ENCODE measurements around the gene MACROH2A2.

DNA sequence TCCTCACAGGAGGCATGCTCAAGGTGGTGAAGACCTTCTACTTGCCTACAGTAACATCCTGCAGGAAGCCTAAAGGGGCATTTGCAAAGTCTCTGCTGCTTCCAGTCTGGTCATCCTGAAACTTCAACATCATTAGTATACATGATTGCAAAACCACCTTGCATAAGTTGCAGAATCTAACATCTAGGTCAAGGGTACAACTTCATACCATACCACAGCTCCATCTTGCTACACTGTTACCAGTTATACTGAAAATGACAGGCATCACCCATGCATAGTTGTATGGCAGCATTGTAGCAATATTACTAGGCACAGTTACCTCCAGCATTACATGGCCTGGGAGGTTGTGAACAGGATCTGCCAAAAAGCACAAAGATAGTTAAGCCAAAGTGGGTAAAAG, 13.7 kb upstream of the MACROH2A2 start:
- TF ChIP-seq EZH2phosphoT487 (IDR thresholded peaks at IDR 0.05; ENCODE audit: unreplicated experiment) (no peak), CTCF (conservative IDR thresholded peaks at IDR 0.05; ENCODE audit: low read depth in 2 of 2) (no peak), EZH2 (IDR thresholded peaks at IDR 0.05; ENCODE audit: low read depth, unreplicated experiment) (no peak), CREB1 (CRISPR knock-in tag; IDR thresholded peaks at IDR 0.05; ENCODE audit: low read depth) (no peak)

All from GM23338 (cell line).